ENCODE results near the gene DMGDH. TPM values are rescaled to one million over a fixed set of nuclear protein-coding genes. Genes with fewer than 3 reads are reported as not detected.

Gene DMGDH
- total RNA-seq, 2 donors from 2014 or later = 0.30 to 1.4 TPM

DNA sequence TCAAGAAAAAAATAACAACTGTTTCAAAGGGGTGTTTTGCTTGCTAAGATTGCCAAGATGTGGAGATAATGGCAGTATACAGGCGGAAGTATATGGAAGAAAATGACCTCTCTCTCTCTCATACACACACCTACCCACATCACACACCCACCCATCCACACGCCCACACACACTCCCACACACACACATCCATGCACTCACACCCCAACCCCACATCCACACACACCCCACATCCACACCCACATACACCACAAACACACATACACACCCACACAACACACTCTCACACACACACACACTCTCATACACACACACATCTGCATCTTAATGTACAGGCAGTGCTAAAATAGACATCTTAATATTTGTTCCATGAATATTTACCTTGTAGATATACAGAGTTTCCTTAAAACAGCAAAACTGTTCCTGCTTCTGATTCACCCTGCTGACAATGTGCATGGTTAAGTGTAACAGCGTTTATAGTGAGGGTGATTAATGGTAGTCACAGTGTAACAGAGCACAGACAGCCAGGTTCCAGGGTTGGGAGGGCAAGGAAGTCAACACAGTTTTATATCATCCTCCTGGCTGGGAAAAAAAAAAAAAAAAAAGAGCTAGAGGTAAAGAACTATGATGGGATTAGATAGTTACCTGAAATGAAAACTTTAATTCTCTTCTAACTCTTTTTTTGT, 8.3 kb upstream of the DMGDH start:
- H3K9ac ChIP-seq (ENCODE audit: low read depth in 2 of 2, low read length in 2 of 2) = no peak overlapping the region
- H3K27me3 ChIP-seq = no peaks in the 10 kb centered on the region
- no peaks in the 10 kb centered on the region for H3K4me1 ChIP-seq
- no peak for TF ChIP-seq CTCF (IDR thresholded peaks at IDR 0.05)
- no peak overlapping the region for H3K4me3 ChIP-seq
- no peaks in the 10 kb centered on the region for H3K36me3 ChIP-seq
- no peak for DNase-seq
- no peaks in the 10 kb centered on the region for H3K9me3 ChIP-seq
- no peak overlapping the region for H3K27ac ChIP-seq
- intact Hi-C loops (cut with DNase I) = no loop called here

DNA sequence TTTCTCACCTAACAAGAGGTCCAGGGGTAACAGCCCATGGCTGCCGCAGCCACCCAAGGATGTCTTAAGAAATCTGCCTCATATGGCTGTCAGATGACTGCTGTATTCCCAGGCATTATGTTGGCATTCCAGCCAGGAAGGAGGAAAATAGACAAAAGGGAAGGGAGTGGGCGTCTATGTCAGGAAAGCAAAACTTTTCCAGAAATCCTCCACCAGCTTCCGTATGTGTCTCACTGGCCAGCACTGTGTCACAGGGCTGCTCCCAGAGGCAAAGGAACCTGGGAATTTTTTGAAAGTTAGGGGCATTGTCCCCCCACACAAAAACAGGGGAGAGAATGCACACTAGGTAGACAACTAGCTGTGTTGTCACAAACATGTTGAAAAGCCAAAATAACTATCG, 7.3 kb upstream of the DMGDH start:
- TF ChIP-seq CTCF (IDR thresholded peaks at IDR 0.05) = no peak
- Histone ChIP-seq H3K4me1 (no peaks in the 10 kb centered on the region), H3K36me3 (no peaks in the 10 kb centered on the region), H3K27me3 (no peaks in the 10 kb centered on the region), H3K27ac (no peak overlapping the region), H3K9me3 (no peaks in the 10 kb centered on the region), H3K9ac (ENCODE audit: low read depth in 2 of 2, low read length in 2 of 2) (no peak overlapping the region), H3K4me3 (no peak overlapping the region)
- intact Hi-C loops (cut with DNase I) = no loop called here
- DNase-seq = no peak

GRCh38 chr5:79075646-79076426, 6.4 kb upstream of the DMGDH start:
- H3K4me1 ChIP-seq = no peaks in the 10 kb centered on the region
- no peak overlapping the region for H3K9ac ChIP-seq (ENCODE audit: low read depth in 2 of 2, low read length in 2 of 2)
- no peaks in the 10 kb centered on the region for H3K9me3 ChIP-seq
- no peak for DNase-seq
- no peaks in the 10 kb centered on the region for H3K36me3 ChIP-seq
- H3K27ac ChIP-seq = no peak overlapping the region
- no peaks in the 10 kb centered on the region for H3K27me3 ChIP-seq
- no peak for TF ChIP-seq CTCF (IDR thresholded peaks at IDR 0.05)
- H3K4me3 ChIP-seq = no peak overlapping the region
- intact Hi-C loops (cut with DNase I) = no loop called here

DNA sequence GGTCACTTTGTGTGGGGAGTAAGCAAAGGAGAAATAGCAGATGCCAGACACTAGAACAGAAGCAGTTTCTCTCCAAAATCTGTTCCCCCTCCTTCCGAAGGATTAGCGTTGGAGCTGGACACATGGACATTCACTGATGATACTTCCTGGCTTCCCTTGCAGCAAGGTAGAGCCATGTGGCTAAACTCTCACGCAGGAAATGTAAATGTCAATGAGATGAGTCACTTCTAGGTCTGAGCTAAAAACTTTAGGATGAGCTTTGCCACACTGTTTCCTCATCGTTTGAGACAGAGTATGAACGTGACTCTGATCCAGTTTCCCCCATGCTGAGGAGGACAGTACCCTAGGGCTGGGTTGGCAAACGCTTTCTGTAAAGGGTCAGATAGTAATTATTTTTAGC, 5.2 kb upstream of the DMGDH start:
- TF ChIP-seq CTCF (IDR thresholded peaks at IDR 0.05) = no peak
- H3K4me3 ChIP-seq = no peak overlapping the region
- H3K4me1 ChIP-seq = no peaks in the 10 kb centered on the region
- intact Hi-C loops (cut with DNase I) = no loop called here
- no peak overlapping the region for H3K27ac ChIP-seq
- DNase-seq = no peak
- H3K9me3 ChIP-seq = no peaks in the 10 kb centered on the region
- H3K9ac ChIP-seq (ENCODE audit: low read depth in 2 of 2, low read length in 2 of 2) = no peak overlapping the region
- no peaks in the 10 kb centered on the region for H3K27me3 ChIP-seq
- H3K36me3 ChIP-seq = no peaks in the 10 kb centered on the region

DNA sequence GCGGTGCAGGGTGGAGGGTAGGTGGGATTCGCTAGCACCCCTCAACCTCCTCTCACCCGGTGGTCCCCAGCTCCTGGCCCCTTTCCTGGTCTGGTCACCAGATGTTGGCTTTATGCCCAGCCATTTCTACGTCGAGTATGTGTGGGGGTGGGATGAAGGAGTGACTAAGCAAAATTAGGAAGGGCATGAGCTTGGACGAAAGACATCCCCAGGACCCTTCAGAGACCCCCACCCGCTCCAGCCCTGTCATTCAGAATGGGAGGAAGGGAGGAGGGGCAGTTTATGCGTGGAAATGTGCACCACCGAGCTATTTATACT, 835 bp upstream of the DMGDH start:
- intact Hi-C loops (cut with DNase I) = no loop called here

More for the DNA sequence above, 835 bp upstream of the DMGDH start:
- TF ChIP-seq CTCF (IDR thresholded peaks at IDR 0.05) = no peak
- Histone ChIP-seq H3K9ac (ENCODE audit: low read depth in 2 of 2, low read length in 2 of 2) (no peak overlapping the region), H3K4me3 (no peak overlapping the region), H3K4me1 (no peaks in the 10 kb centered on the region), H3K36me3 (no peaks in the 10 kb centered on the region), H3K27ac (no peak overlapping the region), H3K27me3 (no peaks in the 10 kb centered on the region), H3K9me3 (no peaks in the 10 kb centered on the region)
- DNase-seq = no peak

Measured in colonic mucosa (tissue), 4 donors.